SK-N-SH (cell line): ENCODE results near the gene PTPN2.

Experiments
- EP300 ChIP-seq, 2 experiments: IDR thresholded peaks; 2 replicates each; pipeline versions ENCODE4 v1.4.0 to v1.6.1; 2012; ENCODE audit warnings: borderline replicate concordance in 1 of 2, low read depth in 1 of 2, low read length in 1 of 2
- GABPA ChIP-seq: IDR thresholded peaks from 2 replicates; pipeline ENCODE4 v1.4.0; 2012; ENCODE audit warnings: low read depth, mild to moderate bottlenecking
- NRF1 ChIP-seq: IDR thresholded peaks from 2 replicates; pipeline ENCODE4 v1.6.1; 2012; ENCODE audit warnings: low read depth, mild to moderate bottlenecking, low read length
- SMC3 ChIP-seq: IDR thresholded peaks from 2 replicates; pipeline ENCODE4 v1.6.1; 2012; ENCODE audit warnings: low read depth, low read length, improper control_type of control experiment
- USF1 ChIP-seq: IDR thresholded peaks from 2 replicates; pipeline ENCODE4 v1.4.0; 2012; ENCODE audit warnings: low read depth, borderline replicate concordance
- TF ChIP-seq, protein P1 (sequence below): IDR thresholded peaks from 2 replicates; pipeline ENCODE4; 2012
- TF ChIP-seq, protein P2 (sequence below): fragments of 200-600 bp; sonication (generic); IDR thresholded peaks from 2 replicates; pipeline ENCODE4 v1.6.1; 2017; ENCODE audit warnings: antibody characterized with exemption, mild to moderate bottlenecking, moderate library complexity

DNA sequence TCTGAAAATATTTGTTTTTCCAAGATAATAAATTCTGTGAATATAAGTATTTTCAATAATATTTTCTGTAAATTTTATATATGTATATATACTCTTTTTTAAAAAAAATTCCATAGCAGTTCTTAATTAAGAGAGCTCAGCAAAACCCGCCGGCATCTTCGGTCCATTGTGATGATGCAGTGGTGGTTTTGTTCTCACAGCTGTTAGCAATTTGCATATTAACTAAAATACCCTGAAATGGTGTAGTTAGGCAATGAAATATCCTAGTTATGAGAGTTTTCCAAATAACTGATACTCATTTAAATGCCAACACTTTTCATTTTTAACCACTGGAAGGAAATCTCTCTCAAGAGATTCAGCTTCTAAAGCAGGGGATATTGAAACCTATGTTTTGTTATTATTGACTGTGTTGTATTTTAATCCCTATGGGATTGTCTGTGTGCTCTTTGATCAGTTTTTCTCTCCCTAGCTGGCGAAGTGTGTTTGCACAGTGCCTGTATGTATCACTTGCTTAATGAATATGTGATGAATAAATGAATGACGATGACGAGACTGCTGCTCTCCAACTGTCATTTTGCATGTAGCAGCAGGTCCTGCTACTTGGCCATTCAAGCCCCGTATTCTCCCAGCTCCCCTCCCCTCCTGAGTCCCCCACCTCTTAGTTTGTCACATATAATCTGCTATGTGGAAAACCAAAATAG is 138.8 kb downstream of the PTPN2 start:
- no peak for TF ChIP-seq EP300 (IDR thresholded peaks at IDR 0.05; ENCODE audit: borderline replicate concordance in 1 of 2, low read depth in 1 of 2, low read length in 1 of 2)
- TF ChIP-seq, protein P1, sequence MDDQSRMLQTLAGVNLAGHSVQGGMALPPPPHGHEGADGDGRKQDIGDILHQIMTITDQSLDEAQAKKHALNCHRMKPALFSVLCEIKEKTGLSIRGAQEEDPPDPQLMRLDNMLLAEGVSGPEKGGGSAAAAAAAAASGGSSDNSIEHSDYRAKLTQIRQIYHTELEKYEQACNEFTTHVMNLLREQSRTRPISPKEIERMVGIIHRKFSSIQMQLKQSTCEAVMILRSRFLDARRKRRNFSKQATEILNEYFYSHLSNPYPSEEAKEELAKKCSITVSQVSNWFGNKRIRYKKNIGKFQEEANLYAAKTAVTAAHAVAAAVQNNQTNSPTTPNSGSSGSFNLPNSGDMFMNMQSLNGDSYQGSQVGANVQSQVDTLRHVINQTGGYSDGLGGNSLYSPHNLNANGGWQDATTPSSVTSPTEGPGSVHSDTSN, result no peak
- TF ChIP-seq GABPA, result no peak
- no peak for TF ChIP-seq NRF1
- TF ChIP-seq, protein P2, sequence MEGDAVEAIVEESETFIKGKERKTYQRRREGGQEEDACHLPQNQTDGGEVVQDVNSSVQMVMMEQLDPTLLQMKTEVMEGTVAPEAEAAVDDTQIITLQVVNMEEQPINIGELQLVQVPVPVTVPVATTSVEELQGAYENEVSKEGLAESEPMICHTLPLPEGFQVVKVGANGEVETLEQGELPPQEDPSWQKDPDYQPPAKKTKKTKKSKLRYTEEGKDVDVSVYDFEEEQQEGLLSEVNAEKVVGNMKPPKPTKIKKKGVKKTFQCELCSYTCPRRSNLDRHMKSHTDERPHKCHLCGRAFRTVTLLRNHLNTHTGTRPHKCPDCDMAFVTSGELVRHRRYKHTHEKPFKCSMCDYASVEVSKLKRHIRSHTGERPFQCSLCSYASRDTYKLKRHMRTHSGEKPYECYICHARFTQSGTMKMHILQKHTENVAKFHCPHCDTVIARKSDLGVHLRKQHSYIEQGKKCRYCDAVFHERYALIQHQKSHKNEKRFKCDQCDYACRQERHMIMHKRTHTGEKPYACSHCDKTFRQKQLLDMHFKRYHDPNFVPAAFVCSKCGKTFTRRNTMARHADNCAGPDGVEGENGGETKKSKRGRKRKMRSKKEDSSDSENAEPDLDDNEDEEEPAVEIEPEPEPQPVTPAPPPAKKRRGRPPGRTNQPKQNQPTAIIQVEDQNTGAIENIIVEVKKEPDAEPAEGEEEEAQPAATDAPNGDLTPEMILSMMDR, result no peak
- TF ChIP-seq USF1, result no peak
- no peak for TF ChIP-seq SMC3
